ENCODE data around the gene NMNAT2. TPM values are rescaled to one million over a fixed set of nuclear protein-coding genes. Genes with fewer than 3 reads are reported as not detected.

Gene NMNAT2
- total and polyA plus RNA-seq, 12 donors, result 0.23 to 5.8 (median 2.1) TPM

- H3K9me3 ChIP-seq, result no peaks in the 10 kb centered on the region
- H3K27ac ChIP-seq, result no peak overlapping the region
- no peaks in the 10 kb centered on the region for H3K36me3 ChIP-seq
- H3K4me1 ChIP-seq, result peaks cover 8 to 30% (median 17%) of the 10 kb centered on the region in 9 donors
- intact Hi-C loops (cut with DNase I), result no loop called here
- H3K4me3 ChIP-seq, result no peak overlapping the region
- ATAC-seq (no peak), DNase-seq (no peak)
- 95 to 98% methylated on average over 4 of the region's 4 CpGs for WGBS, 2 donors
- no peaks in the 10 kb centered on the region for H3K27me3 ChIP-seq
- TF ChIP-seq, protein P1, sequence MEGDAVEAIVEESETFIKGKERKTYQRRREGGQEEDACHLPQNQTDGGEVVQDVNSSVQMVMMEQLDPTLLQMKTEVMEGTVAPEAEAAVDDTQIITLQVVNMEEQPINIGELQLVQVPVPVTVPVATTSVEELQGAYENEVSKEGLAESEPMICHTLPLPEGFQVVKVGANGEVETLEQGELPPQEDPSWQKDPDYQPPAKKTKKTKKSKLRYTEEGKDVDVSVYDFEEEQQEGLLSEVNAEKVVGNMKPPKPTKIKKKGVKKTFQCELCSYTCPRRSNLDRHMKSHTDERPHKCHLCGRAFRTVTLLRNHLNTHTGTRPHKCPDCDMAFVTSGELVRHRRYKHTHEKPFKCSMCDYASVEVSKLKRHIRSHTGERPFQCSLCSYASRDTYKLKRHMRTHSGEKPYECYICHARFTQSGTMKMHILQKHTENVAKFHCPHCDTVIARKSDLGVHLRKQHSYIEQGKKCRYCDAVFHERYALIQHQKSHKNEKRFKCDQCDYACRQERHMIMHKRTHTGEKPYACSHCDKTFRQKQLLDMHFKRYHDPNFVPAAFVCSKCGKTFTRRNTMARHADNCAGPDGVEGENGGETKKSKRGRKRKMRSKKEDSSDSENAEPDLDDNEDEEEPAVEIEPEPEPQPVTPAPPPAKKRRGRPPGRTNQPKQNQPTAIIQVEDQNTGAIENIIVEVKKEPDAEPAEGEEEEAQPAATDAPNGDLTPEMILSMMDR (IDR thresholded peaks at IDR 0.05), result no peak
Observed at GRCh38 chr1:183215936-183216335, 202.2 kb downstream of the NMNAT2 start.

DNA sequence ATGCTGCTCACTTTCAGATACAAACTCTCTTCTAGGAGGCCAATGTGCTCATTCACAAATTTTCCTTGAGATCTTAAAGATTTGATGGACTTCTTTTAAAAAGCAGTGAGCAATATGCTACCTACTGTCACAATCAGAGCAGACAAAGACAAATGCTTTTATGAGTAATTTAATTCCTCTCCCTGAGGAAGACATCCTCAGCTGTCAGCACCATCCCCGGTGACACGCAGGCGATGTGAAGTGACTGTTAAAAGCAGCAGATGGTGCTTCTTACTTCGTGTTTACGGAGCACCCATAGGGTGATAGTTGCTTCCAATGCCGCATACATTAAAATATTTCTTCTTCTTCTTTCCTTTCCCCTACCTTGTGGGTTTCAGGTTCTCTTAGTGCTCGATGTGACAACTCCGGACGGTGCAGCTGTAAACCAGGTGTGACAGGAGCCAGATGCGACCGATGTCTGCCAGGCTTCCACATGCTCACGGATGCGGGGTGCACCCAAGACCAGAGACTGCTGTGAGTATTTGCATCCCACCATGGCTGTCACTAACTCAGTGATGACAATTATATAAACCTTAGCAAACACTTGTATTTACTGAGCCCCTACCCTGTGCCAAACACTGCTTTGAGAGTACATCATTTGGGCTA, 203.0 kb downstream of the NMNAT2 start:
- no peaks in the 10 kb centered on the region for H3K27me3 ChIP-seq
- H3K27ac ChIP-seq, result no peak overlapping the region
- 78 to 84% methylated on average over 13 of the region's 13 CpGs for WGBS, 2 donors
- H3K4me3 ChIP-seq, result no peak overlapping the region
- peaks cover 8 to 30% (median 17%) of the 10 kb centered on the region in 9 donors for H3K4me1 ChIP-seq
- ATAC-seq (no peak), DNase-seq (no peak)
- TF ChIP-seq, protein P1 (IDR thresholded peaks at IDR 0.05), result no peak
- no peaks in the 10 kb centered on the region for H3K9me3 ChIP-seq
- H3K36me3 ChIP-seq, result no peaks in the 10 kb centered on the region
- intact Hi-C loops (cut with DNase I), result no loop called here

- no peak for DNase-seq
- Histone ChIP-seq H3K27ac (no peak overlapping the region), H3K4me3 (no peak overlapping the region), H3K36me3 (no peaks in the 10 kb centered on the region), H3K4me1 (peaks cover 7 to 24% (median 14%) of the 10 kb centered on the region in 9 donors), H3K27me3 (no peaks in the 10 kb centered on the region), H3K9me3 (no peaks in the 10 kb centered on the region)
- intact Hi-C loops (cut with DNase I), result no loop called here
- no peak for ATAC-seq
- TF ChIP-seq, protein P1 (IDR thresholded peaks at IDR 0.05), result no peak
- WGBS, 2 donors, result 94 to 95% methylated on average over 5 of the region's 5 CpGs
Observed at GRCh38 chr1:183214021-183214970, 203.9 kb downstream of the NMNAT2 start.

- no peak overlapping the region for H3K4me3 ChIP-seq
- H3K27ac ChIP-seq, result no peak overlapping the region
- TF ChIP-seq, protein P1 (IDR thresholded peaks at IDR 0.05), result no peak
- intact Hi-C loops (cut with DNase I), result no loop called here
- H3K9me3 ChIP-seq, result no peaks in the 10 kb centered on the region
- ATAC-seq, result no peak
- no peak for DNase-seq
- 99 to 100% methylated on average over 1 of the region's 1 CpG for WGBS, 2 donors
- H3K4me1 ChIP-seq, result peaks cover 0 to 11% (median under 1%) of the 10 kb centered on the region in 9 donors
- H3K27me3 ChIP-seq, result no peaks in the 10 kb centered on the region
- H3K36me3 ChIP-seq, result no peaks in the 10 kb centered on the region
Observed at GRCh38 chr1:183212870-183213269, 205.3 kb downstream of the NMNAT2 start.
